Right atrium auricular region (tissue), 2 donors: ENCODE measurements around the gene MTA1. TPM values are rescaled to one million over a fixed set of nuclear protein-coding genes. Genes with fewer than 3 reads are reported as not detected.

Experiments used
- DNase-seq: peaks from one replicate; pipeline ENCODE4 v3.0.0-alpha.2; 2019; ENCODE audit warnings: low spot score
- H3K27ac ChIP-seq, 2 donors: fragments of 200-600 bp; sonication (generic); 1 replicate in 1 of 2; 2 replicates in 1 of 2; pipeline ENCODE4 v1.5.1; 2016 to 2019
- H3K27me3 ChIP-seq, 2 donors: fragments of 200-600 bp; sonication (generic); one replicate each; pipeline versions ENCODE4 v1.5.1 to v1.6.0; 2017 to 2019
- H3K36me3 ChIP-seq: fragments of 200-600 bp; sonication (generic); one replicate; pipeline ENCODE4 v1.5.1; 2016
- H3K4me1 ChIP-seq, 2 donors: fragments of 200-600 bp; sonication (generic); one replicate each; pipeline versions ENCODE4 v1.5.1 to v1.6.0; 2017 to 2019
- H3K4me3 ChIP-seq, 2 donors: fragments of 200-600 bp; sonication (generic); 1 replicate in 1 of 2; 2 replicates in 1 of 2; pipeline ENCODE4 v1.5.1; 2017 to 2019; ENCODE audit warnings: mild to moderate bottlenecking in 1 of 2, moderate library complexity in 1 of 2
- H3K9me3 ChIP-seq, 2 donors: fragments of 200-600 bp; sonication (generic); one replicate each; pipeline ENCODE4 v1.5.1; 2019
- total RNA-seq, 2 donors: library from RNA; depleted of rRNA; stranded (reverse); fragments of >200 nt; gene quantifications; one replicate each; pipeline ENCODE4 v1.1.0, GENCODE V29; 2016
- TF ChIP-seq, protein P1 (sequence below), 2 donors: fragments of 200-600 bp; sonication (generic); IDR thresholded peaks; one replicate each; pipeline ENCODE4 v1.5.1; 2019; ENCODE audit warnings: antibody characterized with exemption in 2 of 2

The MTA1 gene
- total RNA-seq, 2 donors from 2014 or later, result 51.9 to 61.7 TPM

DNA sequence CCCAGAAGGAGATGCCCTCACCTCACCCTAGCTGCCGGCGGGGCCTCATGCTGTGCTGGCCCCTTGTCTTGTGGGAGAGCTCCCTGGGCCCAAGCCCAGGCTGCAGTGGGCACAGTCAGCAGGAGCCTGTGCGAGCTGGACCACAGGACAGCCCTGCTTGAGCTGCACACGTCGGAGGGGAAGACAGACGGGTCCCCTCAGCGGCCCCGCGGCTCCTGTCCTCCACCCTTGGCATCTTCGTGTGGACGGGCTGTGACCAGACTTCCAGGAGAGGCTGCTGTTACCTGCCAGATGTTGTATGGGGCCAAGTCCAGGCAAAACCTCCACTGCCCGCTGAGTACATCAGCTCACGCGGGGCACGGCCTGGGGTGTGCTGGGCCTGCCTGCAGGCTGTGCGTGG, 30.7 kb upstream of the MTA1 start:
- Histone ChIP-seq H3K27me3 (no peaks in the 10 kb centered on the region), H3K4me1 (peaks cover 0 to 9% of the 10 kb centered on the region in 2 donors), H3K36me3 (peaks cover 12% of the 10 kb centered on the region), H3K9me3 (no peaks in the 10 kb centered on the region), H3K4me3 (no peak overlapping the region), H3K27ac (no peak overlapping the region)
- TF ChIP-seq, protein P1, sequence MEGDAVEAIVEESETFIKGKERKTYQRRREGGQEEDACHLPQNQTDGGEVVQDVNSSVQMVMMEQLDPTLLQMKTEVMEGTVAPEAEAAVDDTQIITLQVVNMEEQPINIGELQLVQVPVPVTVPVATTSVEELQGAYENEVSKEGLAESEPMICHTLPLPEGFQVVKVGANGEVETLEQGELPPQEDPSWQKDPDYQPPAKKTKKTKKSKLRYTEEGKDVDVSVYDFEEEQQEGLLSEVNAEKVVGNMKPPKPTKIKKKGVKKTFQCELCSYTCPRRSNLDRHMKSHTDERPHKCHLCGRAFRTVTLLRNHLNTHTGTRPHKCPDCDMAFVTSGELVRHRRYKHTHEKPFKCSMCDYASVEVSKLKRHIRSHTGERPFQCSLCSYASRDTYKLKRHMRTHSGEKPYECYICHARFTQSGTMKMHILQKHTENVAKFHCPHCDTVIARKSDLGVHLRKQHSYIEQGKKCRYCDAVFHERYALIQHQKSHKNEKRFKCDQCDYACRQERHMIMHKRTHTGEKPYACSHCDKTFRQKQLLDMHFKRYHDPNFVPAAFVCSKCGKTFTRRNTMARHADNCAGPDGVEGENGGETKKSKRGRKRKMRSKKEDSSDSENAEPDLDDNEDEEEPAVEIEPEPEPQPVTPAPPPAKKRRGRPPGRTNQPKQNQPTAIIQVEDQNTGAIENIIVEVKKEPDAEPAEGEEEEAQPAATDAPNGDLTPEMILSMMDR (IDR thresholded peaks at IDR 0.05), result no peak
- no peak for DNase-seq

DNA sequence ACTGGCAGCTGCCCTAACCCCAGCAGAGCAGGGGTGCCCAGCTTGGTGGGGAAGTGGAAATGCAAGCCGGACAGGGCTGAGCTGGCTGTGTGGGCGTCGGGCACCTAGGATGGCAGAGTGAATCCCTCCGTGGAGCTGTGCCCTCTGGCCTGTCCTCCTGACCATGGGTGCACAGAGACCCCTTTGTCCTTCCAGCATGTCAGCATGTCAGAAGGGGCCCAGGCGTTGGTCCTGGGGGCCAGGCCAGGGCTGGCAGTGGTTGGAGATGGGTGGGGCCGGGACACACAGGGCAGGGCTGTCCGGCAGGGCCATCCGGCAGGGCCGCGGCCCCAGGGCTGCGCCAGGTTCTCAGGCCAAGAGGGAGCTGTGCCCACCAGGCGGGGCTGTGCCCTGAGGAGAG, 30.1 kb upstream of the MTA1 start:
- H3K4me1 ChIP-seq, result peaks cover 0 to 9% of the 10 kb centered on the region in 2 donors
- H3K4me3 ChIP-seq, result no peak overlapping the region
- peak overlapping the region; percentile 25 to 31 for H3K27ac ChIP-seq
- no peaks in the 10 kb centered on the region for H3K27me3 ChIP-seq
- no peaks in the 10 kb centered on the region for H3K9me3 ChIP-seq
- H3K36me3 ChIP-seq, result peaks cover 8% of the 10 kb centered on the region
- no peak for DNase-seq
- TF ChIP-seq, protein P1 (IDR thresholded peaks at IDR 0.05), result no peak

DNA sequence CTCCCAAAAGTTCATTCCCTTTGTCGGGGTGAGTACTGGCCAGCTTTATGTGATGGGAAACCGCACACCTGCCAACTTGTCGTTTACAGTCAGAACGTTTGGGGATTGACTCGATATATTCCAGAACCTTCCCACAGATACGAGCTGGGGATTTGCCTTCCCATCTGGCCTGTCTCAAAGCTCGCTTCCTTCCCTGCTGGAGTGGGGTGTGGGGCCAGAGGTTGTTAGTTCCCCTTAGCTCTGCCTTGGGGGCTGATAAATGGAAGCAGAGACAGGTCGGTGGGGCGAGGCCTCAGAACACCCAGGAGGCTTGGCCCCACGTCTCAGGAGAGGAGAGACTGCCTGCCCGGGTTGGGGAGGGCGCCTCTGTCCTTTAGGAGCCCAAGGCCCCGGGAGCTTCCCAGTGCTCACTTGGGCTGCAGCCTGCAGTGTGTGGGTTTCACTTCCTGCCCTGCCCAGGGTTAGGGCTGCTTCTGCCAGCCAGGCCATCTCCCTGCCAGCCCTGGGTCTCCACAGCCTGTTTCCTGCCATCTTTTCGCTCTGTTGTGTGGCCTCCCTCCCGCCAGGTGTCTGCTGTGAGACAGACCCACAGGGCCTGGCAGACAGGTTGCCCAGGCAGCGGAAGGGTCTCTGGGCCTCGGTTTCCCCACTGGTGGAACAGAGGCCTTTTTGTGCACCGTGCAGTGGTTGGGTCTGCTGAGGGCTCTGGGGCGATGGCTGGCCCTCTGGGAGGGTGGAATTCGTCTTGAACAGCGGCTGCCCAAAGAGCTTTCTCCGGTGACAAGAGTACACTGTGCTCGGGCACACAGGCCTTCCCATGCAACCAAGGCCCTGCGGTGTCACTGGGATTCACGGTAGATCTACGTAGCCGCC, 29.4 kb upstream of the MTA1 start:
- Histone ChIP-seq H3K4me1 (peaks cover 0 to 9% of the 10 kb centered on the region in 2 donors), H3K27me3 (no peaks in the 10 kb centered on the region), H3K9me3 (no peaks in the 10 kb centered on the region), H3K4me3 (no peak overlapping the region), H3K36me3 (peaks cover 2% of the 10 kb centered on the region), H3K27ac (peak overlapping the region; percentile 25 to 31)
- TF ChIP-seq, protein P1 (IDR thresholded peaks at IDR 0.05), result no peak
- DNase-seq, result no peak

DNA sequence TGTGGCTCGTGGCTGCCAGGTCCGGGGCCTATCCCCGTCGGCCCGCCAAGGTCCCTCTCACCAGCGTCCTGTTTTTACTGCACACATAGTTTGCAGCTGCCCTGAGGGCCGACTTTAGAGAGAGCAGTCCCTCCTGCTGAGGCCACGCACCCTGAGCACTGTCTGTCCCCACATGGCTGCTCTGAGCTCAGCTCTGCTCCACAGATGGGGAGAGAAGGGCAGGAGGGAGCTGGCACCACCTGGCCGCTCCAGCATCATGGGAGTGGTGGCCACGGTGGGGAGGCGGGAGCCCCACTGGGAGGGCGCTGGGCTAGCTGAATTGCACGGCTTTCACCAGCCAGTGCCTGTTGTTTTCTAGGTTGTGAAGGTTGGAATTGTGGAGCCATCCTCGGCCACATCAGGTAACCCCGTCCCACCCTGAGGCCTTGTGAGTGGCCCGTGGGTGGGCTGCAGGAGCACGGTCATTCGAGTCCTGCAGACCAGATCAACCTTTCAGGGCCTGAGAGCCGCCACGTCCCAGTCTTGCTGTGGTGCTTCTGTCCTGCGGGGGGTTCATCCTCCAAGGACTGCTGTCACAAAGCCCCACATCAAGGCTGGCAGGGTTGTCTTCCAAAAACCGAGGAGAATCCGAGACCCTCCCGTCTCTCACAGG, 28.7 kb upstream of the MTA1 start:
- Histone ChIP-seq H3K27ac (no peak overlapping the region), H3K36me3 (no peaks in the 10 kb centered on the region), H3K4me1 (peaks cover 0 to 9% of the 10 kb centered on the region in 2 donors), H3K9me3 (no peaks in the 10 kb centered on the region), H3K27me3 (no peaks in the 10 kb centered on the region), H3K4me3 (no peak overlapping the region)
- TF ChIP-seq, protein P1 (IDR thresholded peaks at IDR 0.05), result no peak
- no peak for DNase-seq

DNA sequence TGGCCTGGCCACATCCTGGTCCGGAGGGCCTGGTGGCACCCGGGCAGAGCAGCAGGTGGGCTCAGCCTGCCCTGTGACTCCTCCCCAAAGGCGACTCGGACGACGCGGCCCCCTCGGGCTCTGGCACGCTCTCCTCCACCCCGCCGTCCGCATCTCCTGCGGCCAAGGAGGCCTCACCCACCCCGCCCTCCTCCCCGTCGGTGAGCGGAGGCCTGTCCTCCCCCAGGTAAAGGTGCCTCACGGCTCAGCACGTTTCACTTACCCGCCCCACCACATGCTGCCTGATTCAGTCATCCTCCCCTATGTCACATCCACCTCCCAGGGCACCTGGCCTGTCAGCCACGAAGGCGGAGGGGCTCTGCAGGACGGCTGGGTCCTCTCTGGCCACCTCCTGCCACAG, 28.1 kb upstream of the MTA1 start:
- Histone ChIP-seq H3K4me1 (peaks cover 0 to 9% of the 10 kb centered on the region in 2 donors), H3K9me3 (no peaks in the 10 kb centered on the region), H3K36me3 (no peaks in the 10 kb centered on the region), H3K4me3 (no peak overlapping the region), H3K27me3 (no peaks in the 10 kb centered on the region), H3K27ac (no peak overlapping the region)
- TF ChIP-seq, protein P1 (IDR thresholded peaks at IDR 0.05), result no peak
- no peak for DNase-seq
